ENCODE measurements around the gene CENPQ.
A peak's percentile ranks its signal among the peaks of the same experiment; 100 is the strongest.

The CENPQ gene

GRCh38 chr6:49462927-49463611, at the start of gene CENPQ, which contains the start of gene MMUT:
CENPQ (plus strand) TSS chr6:49463370; CDS start chr6:49470177, 6,807 bp downstream.
MMUT (minus strand) TSS chr6:49463253; CDS start chr6:49459466, 3,787 bp downstream.
- TF ChIP-seq POLR2A (IDR thresholded peaks at IDR 0.05; ENCODE audit: extremely low read depth, insufficient read length) (peak; percentile 60), MAX (IDR thresholded peaks at IDR 0.05; ENCODE audit: low read depth, low read length) (peak; percentile 48), MYC (IDR thresholded peaks at IDR 0.05; ENCODE audit: low read depth, low read length) (no peak; the same call in 1 of the 2 replicates)
- DNase-seq (ENCODE audit: low read depth), result peak; percentile 96
- H3K4me3 ChIP-seq (ENCODE audit: low read depth, low read length), result peak within 1 kb of the TSS; percentile 100

- no peak overlapping the region for H3K4me3 ChIP-seq (ENCODE audit: low read depth, low read length)
- TF ChIP-seq MAX (IDR thresholded peaks at IDR 0.05; ENCODE audit: low read depth, low read length) (no peak), MYC (IDR thresholded peaks at IDR 0.05; ENCODE audit: low read depth, low read length) (no peak)
- no peak for DNase-seq (ENCODE audit: low read depth)
Observed at GRCh38 chr6:49415358-49415757, 47.8 kb upstream of the CENPQ start.

GRCh38 chr6:49416195-49416594, 47.0 kb upstream of the CENPQ start:
- no peak overlapping the region for H3K4me3 ChIP-seq (ENCODE audit: low read depth, low read length)
- DNase-seq (ENCODE audit: low read depth), result no peak
- TF ChIP-seq CTCF (IDR thresholded peaks at IDR 0.05; ENCODE audit: low read depth, low read length), result no peak
- TF ChIP-seq POLR2A (IDR thresholded peaks at IDR 0.05; ENCODE audit: extremely low read depth, insufficient read length), result no peak
- no peak for TF ChIP-seq MAX (IDR thresholded peaks at IDR 0.05; ENCODE audit: low read depth, low read length)
- TF ChIP-seq MYC (IDR thresholded peaks at IDR 0.05; ENCODE audit: low read depth, low read length), result no peak

- DNase-seq (ENCODE audit: low read depth), result peak; percentile 4
- no peak for TF ChIP-seq MYC (IDR thresholded peaks at IDR 0.05; ENCODE audit: low read depth, low read length)
- H3K4me3 ChIP-seq (ENCODE audit: low read depth, low read length), result no peak overlapping the region
Observed at GRCh38 chr6:49423817-49424216, 39.4 kb upstream of the CENPQ start.

GRCh38 chr6:49430187-49430586, 33.0 kb upstream of the CENPQ start:
- DNase-seq (ENCODE audit: low read depth), result no peak
- no peak overlapping the region for H3K4me3 ChIP-seq (ENCODE audit: low read depth, low read length)
- TF ChIP-seq MAX (IDR thresholded peaks at IDR 0.05; ENCODE audit: low read depth, low read length) (no peak), CTCF (IDR thresholded peaks at IDR 0.05; ENCODE audit: low read depth, low read length) (no peak), POLR2A (IDR thresholded peaks at IDR 0.05; ENCODE audit: extremely low read depth, insufficient read length) (no peak), MYC (IDR thresholded peaks at IDR 0.05; ENCODE audit: low read depth, low read length) (no peak)

- TF ChIP-seq CTCF (IDR thresholded peaks at IDR 0.05; ENCODE audit: low read depth, low read length) (no peak), MYC (IDR thresholded peaks at IDR 0.05; ENCODE audit: low read depth, low read length) (no peak), MAX (IDR thresholded peaks at IDR 0.05; ENCODE audit: low read depth, low read length) (no peak), POLR2A (IDR thresholded peaks at IDR 0.05; ENCODE audit: extremely low read depth, insufficient read length) (no peak)
- no peak for DNase-seq (ENCODE audit: low read depth)
- H3K4me3 ChIP-seq (ENCODE audit: low read depth, low read length), result no peak overlapping the region
Observed at GRCh38 chr6:49430866-49431265, 32.3 kb upstream of the CENPQ start.

GRCh38 chr6:49453221-49453620, 9.9 kb upstream of the CENPQ start:
- no peak overlapping the region for H3K4me3 ChIP-seq (ENCODE audit: low read depth, low read length)
- no peak for DNase-seq (ENCODE audit: low read depth)
- TF ChIP-seq MYC (IDR thresholded peaks at IDR 0.05; ENCODE audit: low read depth, low read length) (no peak), POLR2A (IDR thresholded peaks at IDR 0.05; ENCODE audit: extremely low read depth, insufficient read length) (no peak)

Data from NB4 (cell line).